GM12864 (cell line): ENCODE results near the gene SYMPK.

Experiments
- DNase-seq: peaks from one replicate; pipeline ENCODE4 v3.0.0-alpha.2; 2011; ENCODE audit warnings: low read depth
- H3K4me3 ChIP-seq: 2 replicates; pipeline ENCODE4 v1.5.1; 2011; ENCODE audit warnings: mild to moderate bottlenecking, low read depth, low read length, control low read depth
- CTCF ChIP-seq: IDR thresholded peaks from 2 replicates; pipeline ENCODE4 v1.5.1; 2011; ENCODE audit warnings: low read depth, mild to moderate bottlenecking, moderate library complexity, low read length, control low read depth, inconsistent platforms; ENCODE audit errors: missing control alignments

SYMPK gene

DNA sequence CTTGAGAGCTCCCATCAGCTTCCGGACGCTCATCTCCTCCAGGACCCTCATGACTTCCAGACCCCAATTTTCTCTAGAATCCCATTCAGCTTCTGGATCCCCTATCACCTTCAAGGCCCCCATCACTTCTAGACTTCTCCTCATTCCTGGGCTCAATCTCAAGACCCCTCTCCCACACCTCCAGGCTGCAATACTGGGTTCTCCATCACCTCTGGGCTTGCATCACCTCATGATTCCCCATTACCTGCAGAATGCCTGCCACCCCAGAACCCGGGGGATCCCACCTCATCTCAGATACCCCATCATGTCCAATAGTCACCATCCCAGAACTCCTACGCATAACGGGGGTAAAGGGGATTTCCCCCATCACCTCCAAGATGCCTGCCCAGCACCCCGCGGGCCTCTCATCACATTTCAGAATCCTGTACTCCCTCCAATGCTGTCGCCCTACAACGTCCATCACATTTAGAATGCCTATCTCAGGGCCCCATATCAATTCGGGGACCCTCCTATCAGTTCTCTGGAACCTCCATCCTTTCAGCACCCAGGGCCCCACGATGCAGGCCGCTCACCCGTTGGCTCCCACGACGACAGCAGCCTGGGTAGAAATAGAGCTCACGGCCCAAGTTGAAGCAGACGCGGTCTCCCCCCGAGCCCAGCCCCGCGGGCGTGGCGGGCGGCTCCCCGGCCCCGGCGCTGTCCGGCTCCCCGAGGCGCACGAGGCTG lies 71.0 kb downstream of the SYMPK start:
- H3K4me3 ChIP-seq = peak overlapping the region; percentile 94
- no peak for DNase-seq
- no peak for TF ChIP-seq CTCF

DNA sequence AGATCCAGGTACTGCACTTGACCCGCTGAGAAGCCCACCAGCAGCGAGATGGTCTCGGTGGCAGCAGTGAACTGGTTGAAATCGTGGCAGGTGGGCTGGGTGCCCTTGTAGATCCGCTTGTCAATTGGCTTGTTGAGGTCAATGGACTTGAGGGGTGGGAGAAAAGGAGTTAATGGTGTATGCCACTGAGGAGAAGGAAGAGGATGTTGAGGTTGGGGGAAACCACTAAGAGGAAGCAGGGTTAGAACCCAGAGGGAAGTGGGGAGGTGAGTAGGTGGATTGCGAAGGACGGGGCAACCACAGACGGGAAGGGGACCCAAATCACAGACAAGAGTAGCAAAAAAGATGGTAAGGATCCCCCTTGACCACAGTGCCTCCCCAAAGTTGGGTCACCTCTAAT lies 72.0 kb downstream of the SYMPK start:
- H3K4me3 ChIP-seq = peak overlapping the region; percentile 94
- TF ChIP-seq CTCF = no peak
- no peak for DNase-seq

DNA sequence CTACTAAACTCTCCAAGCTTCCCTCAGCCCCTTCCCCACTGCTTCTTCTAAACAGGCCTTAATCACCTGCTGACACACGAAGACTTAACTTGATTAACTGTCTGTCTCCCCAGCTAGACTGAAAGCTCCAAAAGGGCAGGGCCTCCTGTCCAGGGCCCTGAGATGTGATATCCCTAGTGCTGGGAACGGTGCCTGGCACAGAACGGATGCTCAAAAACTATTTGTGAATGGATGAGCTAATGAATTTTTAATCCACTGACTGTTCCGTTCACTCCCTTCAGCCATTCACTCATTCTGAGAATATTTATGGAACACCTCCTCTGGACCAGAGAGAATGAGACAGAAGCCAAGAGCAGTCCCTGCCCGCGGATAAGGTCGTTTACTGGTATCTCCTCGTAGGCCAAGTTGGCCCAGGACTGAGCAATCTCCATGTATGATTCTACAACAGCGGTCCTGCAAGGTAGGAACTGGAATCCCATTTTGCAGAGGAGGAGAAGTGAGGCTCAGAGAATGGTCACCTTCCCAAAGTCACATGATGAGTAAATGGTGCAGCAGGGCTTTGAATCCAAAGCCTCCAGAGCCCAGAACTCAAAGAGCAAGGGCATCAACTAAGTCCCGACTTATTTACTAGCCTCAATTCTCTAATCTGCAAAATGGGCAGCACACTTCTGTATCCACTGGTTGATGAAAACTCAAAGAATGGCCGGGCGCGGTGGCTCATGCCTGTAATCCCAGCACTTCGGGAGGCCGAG lies 73.7 kb downstream of the SYMPK start:
- TF ChIP-seq CTCF = no peak
- DNase-seq = no peak

GRCh38 chr19:45786533-45786894 lies 76.4 kb downstream of the SYMPK start:
- DNase-seq = no peak
- no peak overlapping the region for H3K4me3 ChIP-seq
- no peak for TF ChIP-seq CTCF

More for the DNA sequence above, 73.7 kb downstream of the SYMPK start:
- H3K4me3 ChIP-seq = no peak overlapping the region

GRCh38 chr19:45785781-45786532 lies 77.0 kb downstream of the SYMPK start:
- H3K4me3 ChIP-seq = no peak overlapping the region
- no peak for DNase-seq
- no peak for TF ChIP-seq CTCF

DNA sequence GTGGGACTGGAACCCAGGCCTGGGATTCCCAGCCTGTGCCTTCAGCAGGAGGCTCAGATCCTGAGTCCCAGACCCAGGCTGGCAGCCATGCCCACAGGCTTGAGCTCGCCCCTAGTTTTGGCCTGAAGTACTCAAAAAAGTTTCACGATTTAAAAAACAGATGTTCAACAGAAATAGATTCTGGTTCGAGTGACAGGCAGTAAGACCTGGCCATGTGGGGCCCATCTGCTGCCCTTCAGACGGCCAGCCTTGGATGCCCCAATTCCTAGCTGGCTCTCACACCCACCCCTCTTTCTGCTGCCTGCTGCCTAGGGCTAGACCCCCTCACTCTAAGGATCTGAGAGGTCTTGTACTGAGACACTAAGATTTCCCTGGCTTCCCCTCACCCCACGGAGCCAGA lies 77.8 kb downstream of the SYMPK start:
- TF ChIP-seq CTCF = no peak
- no peak for DNase-seq
- no peak overlapping the region for H3K4me3 ChIP-seq
